ENCODE results near the gene SMIM13. TPM values are rescaled to one million over a fixed set of nuclear protein-coding genes. Genes with fewer than 3 reads are reported as not detected.

The SMIM13 gene
- total RNA-seq, 1 donor: 15.5 TPM

GRCh38 chr6:11129908-11130565 lies 36.4 kb downstream of the SMIM13 start:
- DNase-seq (ENCODE audit: low read depth): no peak
- no peak for TF ChIP-seq CTCF (IDR thresholded peaks at IDR 0.05; ENCODE audit: insufficient read depth, low read depth, low read length)
- H3K4me3 ChIP-seq (ENCODE audit: low read depth, low read length): no peak overlapping the region

DNA sequence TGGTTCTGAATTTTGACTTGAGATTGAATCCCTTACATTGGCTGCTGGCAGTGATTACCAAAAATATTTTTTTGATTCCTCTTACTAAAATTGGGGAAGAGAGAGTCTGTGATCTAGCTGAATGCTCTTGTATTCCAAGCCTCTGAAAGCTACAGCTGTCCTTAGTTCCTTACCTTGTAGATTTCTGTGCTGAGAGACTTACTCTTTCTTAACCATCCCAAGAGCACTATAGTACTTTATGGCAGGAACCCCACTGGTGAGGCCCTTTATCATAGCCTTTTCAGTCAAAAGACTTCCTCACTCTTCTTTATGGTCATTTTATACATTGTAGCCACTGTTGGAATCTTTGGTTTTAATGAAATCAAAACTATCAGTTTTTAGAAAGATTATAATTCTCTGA lies 37.0 kb downstream of the SMIM13 start:
- no peak overlapping the region for H3K4me3 ChIP-seq (ENCODE audit: low read depth, low read length)
- no peak for TF ChIP-seq CTCF (IDR thresholded peaks at IDR 0.05; ENCODE audit: insufficient read depth, low read depth, low read length)
- no peak for DNase-seq (ENCODE audit: low read depth)

- DNase-seq (ENCODE audit: low read depth): peak; percentile 34
- no peak for TF ChIP-seq CTCF (IDR thresholded peaks at IDR 0.05; ENCODE audit: insufficient read depth, low read depth, low read length)
- H3K4me3 ChIP-seq (ENCODE audit: low read depth, low read length): no peak overlapping the region
Measured at GRCh38 chr6:11132194-11132888, 38.7 kb downstream of the SMIM13 start.

DNA sequence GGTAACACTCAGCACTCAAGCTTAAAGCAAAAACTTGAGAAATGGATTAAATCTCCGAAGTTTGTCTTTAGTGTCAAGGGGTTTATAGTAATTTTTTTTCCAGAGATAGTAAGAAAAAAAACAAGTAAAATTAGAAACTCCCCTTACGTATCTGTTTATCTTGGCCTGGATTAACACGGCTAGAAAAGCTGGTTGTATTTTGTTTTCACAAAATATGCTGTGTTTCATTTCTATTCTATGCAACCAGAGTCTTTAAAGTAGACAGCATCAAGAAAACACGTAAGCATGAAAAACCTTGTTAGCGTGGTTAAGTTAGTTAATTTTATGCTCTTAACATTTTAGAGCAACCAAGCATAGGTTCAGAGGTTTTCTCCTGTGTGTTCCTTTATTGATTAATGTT lies 39.6 kb downstream of the SMIM13 start:
- TF ChIP-seq CTCF (IDR thresholded peaks at IDR 0.05; ENCODE audit: insufficient read depth, low read depth, low read length): no peak
- peak; percentile 28 for DNase-seq (ENCODE audit: low read depth)
- no peak overlapping the region for H3K4me3 ChIP-seq (ENCODE audit: low read depth, low read length)

- DNase-seq (ENCODE audit: low read depth): no peak
- TF ChIP-seq CTCF (IDR thresholded peaks at IDR 0.05; ENCODE audit: insufficient read depth, low read depth, low read length): no peak
- no peak overlapping the region for H3K4me3 ChIP-seq (ENCODE audit: low read depth, low read length)
Measured at GRCh38 chr6:11136809-11137208, 43.2 kb downstream of the SMIM13 start.

- no peak for TF ChIP-seq CTCF (IDR thresholded peaks at IDR 0.05; ENCODE audit: insufficient read depth, low read depth, low read length)
- DNase-seq (ENCODE audit: low read depth): peak; percentile 29
- H3K4me3 ChIP-seq (ENCODE audit: low read depth, low read length): no peak overlapping the region
Measured at GRCh38 chr6:11139051-11139960, 45.7 kb downstream of the SMIM13 start.

Measured in fibroblast of villous mesenchyme (primary cell).